ENCODE measurements around the gene OPA3. TPM values are rescaled to one million over a fixed set of nuclear protein-coding genes. Genes with fewer than 3 reads are reported as not detected.
"Not testable (repeated sequence)": the region's sequence is repeated elsewhere in the genome, so short reads cannot be mapped to it uniquely, and the experiment has no call there.

Gene OPA3
- total and polyA plus RNA-seq, 12 donors, result 10.2 to 27.9 (median 23.5) TPM

DNA sequence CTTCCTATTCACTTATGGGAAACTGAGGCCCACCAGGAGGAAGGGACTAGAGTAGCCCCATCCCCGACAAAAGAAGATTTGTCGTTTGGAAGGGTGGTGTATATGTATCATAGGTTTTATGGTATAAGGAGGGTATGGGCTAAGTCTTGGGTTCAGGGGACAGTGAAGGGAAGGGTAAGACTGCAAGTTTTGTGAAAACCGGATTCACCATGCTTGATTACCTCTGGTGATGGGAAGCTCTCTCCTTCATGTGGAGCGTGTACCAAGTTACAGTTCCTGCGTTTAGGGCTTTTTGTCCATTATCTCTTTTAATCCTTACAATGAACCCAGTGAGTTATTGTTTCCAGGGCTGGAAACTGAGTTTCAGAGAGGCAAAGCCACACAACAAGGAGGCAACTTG lies 73.5 kb downstream of the OPA3 start:
- 91 to 94% methylated on average over 5 of the region's 5 CpGs for WGBS, 2 donors
- DNase-seq (no peak), ATAC-seq (no peak)
- Histone ChIP-seq H3K4me3 (peak overlapping the region in 1 of 10 donors; percentile 7), H3K4me1 (peaks cover 9 to 70% (median 61%) of the 10 kb centered on the region in 9 donors), H3K9me3 (no peaks in the 10 kb centered on the region), H3K27ac (peak overlapping the region in 2 of 10 donors; percentile 98 to 99), H3K36me3 (peaks cover 0 to 28% (median 0%) of the 10 kb centered on the region in 9 donors), H3K27me3 (no peaks in the 10 kb centered on the region)
- TF ChIP-seq, protein P1, sequence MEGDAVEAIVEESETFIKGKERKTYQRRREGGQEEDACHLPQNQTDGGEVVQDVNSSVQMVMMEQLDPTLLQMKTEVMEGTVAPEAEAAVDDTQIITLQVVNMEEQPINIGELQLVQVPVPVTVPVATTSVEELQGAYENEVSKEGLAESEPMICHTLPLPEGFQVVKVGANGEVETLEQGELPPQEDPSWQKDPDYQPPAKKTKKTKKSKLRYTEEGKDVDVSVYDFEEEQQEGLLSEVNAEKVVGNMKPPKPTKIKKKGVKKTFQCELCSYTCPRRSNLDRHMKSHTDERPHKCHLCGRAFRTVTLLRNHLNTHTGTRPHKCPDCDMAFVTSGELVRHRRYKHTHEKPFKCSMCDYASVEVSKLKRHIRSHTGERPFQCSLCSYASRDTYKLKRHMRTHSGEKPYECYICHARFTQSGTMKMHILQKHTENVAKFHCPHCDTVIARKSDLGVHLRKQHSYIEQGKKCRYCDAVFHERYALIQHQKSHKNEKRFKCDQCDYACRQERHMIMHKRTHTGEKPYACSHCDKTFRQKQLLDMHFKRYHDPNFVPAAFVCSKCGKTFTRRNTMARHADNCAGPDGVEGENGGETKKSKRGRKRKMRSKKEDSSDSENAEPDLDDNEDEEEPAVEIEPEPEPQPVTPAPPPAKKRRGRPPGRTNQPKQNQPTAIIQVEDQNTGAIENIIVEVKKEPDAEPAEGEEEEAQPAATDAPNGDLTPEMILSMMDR (IDR thresholded peaks at IDR 0.05), result no peak
- intact Hi-C loops (cut with DNase I), result no loop called here

DNA sequence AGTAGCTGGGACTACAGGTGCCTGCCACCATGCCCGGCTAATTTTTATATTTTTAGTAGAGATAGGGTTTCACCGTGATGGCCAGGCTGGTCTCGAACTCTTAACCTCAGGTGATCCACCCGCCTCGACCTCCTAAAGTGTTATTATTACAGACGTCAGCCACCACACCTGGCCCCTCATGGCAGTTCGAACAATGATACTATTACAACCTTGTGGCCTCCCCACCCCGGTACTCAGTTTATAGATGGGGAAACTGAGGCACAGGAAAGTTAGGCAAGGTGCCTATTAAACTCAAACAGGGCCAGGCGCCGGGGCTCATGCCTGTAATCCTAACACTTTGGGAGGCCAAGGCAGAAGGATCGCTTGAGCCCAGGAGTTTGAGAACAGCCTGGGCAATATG lies 74.2 kb downstream of the OPA3 start:
- WGBS, 2 donors, result 78 to 87% methylated on average over 11 of the region's 11 CpGs
- Histone ChIP-seq H3K4me3 (peak overlapping the region in 5 of 10 donors; percentile 88 to 100 (median 97)), H3K27ac (peak overlapping the region in 7 of 10 donors; percentile 84 to 99 (median 98)), H3K4me1 (peaks cover 9 to 70% (median 57%) of the 10 kb centered on the region in 9 donors), H3K36me3 (peaks cover 0 to 21% (median 0%) of the 10 kb centered on the region in 9 donors)
- ATAC-seq; DNase-seq; H3K9me3 ChIP-seq; intact Hi-C loops (cut with DNase I); H3K27me3 ChIP-seq: not testable (repeated sequence)

DNA sequence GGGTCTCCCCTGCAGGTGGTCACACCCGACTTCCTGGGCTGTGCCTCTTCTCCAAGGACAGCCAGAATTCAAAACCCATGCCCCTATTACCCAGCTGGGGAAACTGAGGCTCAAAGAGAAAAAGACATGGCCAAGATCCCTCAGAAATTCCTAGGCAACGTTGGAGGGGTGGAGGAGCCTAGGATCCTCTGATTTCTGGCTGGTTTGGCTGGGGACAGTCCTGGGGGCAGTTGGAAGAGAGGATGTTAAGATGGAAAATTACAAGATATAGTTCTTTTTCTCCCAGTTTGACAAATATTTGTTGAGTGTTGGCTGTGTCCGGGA lies 74.9 kb downstream of the OPA3 start:
- Histone ChIP-seq H3K9me3 (no peaks in the 10 kb centered on the region), H3K27ac (peak overlapping the region; percentile 76 to 99 (median 97)), H3K36me3 (peaks cover 0 to 18% (median 0%) of the 10 kb centered on the region in 9 donors), H3K4me3 (peak overlapping the region; percentile 14 to 100 (median 96)), H3K4me1 (peaks cover 8 to 66% (median 50%) of the 10 kb centered on the region in 9 donors), H3K27me3 (no peaks in the 10 kb centered on the region)
- ATAC-seq (no peak), DNase-seq (no peak)
- intact Hi-C loops (cut with DNase I), result loop anchor here in 2 of 10 donors (5.0 kb wide), 2 partner anchors 63 to 68 kb away; no protein-coding TSS in a partner anchor
- 13 to 16% methylated on average over 3 of the region's 3 CpGs for WGBS, 2 donors
- TF ChIP-seq, protein P1 (IDR thresholded peaks at IDR 0.05), result no peak

DNA sequence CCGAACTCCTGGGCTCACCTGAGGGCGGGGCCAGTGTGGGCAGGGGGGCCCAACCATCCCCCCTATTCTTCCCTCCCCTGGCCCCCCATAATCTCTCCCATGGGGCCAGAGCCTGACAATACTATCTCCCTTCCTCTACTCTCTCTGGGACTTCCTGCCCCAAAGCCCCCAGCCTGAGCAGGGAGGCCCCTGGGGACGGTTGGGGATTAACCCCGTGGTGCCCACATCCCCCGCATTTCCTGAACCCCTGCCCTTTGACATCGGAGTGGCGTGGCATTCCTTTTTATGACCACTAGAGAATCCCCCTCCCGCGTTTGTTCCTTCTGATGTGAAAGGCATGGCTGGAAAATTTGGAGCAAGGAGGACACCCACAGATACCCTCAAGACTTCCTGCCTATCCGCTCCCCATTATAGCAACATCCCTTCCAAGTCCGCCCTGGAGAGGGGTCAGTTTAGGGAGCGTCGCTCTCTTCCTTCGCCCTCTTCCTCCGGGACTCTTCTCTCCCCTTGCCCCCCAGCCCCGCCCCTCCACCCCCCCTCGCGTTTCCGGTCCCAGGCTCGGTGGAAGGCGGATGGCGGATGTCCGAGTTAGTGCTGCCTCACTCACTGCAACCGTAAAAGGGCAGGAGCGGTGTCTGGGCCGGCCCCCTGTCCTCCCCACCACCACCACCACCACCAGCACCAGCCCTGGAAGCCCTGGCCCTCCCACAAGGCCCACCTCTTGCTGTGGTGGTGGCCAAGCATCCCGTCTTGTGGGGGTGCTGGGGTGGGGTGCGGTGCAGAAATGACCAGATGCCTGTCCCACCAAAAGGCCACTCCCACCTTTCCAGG lies 75.5 kb downstream of the OPA3 start:
- TF ChIP-seq, protein P1 (IDR thresholded peaks at IDR 0.05), result peak in 2 of 9 donors; percentile 8 to 18
- Histone ChIP-seq H3K4me3 (peak overlapping the region; percentile 76 to 100 (median 97)), H3K36me3 (peaks cover 0 to 15% (median 0%) of the 10 kb centered on the region in 9 donors), H3K27ac (peak overlapping the region; percentile 76 to 99 (median 97)), H3K4me1 (peaks cover 5 to 60% (median 44%) of the 10 kb centered on the region in 9 donors), H3K27me3 (no peaks in the 10 kb centered on the region), H3K9me3 (no peaks in the 10 kb centered on the region)
- ATAC-seq (peak; percentile 54 to 78 (median 64)), DNase-seq (peak; percentile 79 to 87)
- WGBS, 2 donors, result 2% methylated on average over 28 of the region's 28 CpGs
- intact Hi-C loops (cut with DNase I), result loop anchor here in 2 of 10 donors (5.0 kb wide), 2 partner anchors 63 to 68 kb away; no protein-coding TSS in a partner anchor

All from heart right ventricle (tissue), 16 donors.